GM18861 (cell line): ENCODE results near the gene CHRM2.

Experiments used
- ATAC-seq: cut with Tn5 transposase; IDR thresholded peaks from one replicate; pipeline ENCODE4 v1.9.1; 2021; ENCODE audit not compliant: unreplicated experiment

The CHRM2 gene

DNA sequence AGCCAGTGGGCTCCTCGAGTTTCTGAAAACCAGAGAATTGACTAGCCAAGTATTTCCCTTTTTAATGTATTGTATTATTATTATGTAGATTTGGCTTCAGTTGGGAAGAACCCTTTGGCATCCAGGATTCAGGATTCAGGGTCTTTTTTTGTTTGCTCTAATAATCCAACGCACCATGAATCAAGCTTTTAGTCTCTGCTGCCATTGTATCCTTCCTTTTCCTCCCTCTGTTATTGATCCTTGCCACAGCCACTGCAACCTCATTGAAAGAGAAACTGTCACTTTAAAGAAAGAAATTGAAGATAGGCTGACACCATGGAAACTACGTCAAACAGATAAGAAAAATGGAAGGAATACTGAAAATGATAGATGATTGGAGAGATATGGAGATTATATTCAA is 150.0 kb downstream of the CHRM2 start:
- ATAC-seq = no peak

DNA sequence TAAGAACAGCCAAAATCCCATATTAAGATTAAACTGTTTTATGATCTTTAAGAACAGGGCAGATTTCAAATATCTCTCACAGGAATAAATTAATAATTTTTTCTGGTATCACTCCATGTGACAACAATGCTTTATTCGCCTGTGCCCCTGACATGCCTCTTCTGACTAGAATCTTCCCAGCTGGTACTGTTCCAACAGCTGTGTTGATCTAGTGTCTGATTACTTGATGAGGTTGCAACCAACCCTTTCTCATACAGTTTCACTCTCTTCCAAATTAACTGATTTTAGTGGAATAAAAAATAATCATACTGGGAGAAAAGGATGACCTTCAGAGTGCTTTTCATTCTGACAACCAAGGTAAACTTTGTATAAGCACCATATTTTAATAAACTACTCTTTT is 151.9 kb downstream of the CHRM2 start:
- ATAC-seq = no peak

DNA sequence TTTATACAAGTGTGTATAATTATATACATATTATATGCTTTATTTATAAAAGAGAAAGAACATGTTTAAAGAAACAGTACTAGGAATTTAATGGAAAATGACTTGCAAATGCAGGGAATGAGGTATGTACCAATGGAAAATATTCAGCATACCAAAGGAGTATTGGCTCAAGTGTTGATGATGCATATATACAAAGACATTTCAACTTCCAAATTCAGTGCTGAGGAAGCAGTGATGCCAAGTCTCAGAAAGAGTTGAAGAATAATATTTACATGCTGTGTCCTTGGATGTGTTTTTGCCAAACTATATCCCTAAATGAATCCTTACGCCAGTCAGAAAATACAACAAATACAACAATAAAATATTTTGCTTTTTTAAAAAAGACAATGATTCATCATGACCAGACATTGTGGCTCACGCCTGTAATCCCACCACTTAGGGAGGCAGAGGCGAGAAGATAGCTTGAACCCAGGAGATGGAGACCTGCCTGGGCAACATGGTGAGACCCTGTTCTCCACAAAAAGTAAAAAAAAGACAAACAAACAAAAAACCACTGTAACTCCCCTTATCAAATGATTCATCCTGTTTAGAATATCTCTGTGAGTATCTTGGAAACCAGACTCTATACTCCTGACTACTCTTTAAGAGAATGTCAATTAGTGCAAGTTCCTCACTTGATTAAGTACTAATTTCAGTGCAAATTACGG is 157.2 kb downstream of the CHRM2 start:
- ATAC-seq = no peak

DNA sequence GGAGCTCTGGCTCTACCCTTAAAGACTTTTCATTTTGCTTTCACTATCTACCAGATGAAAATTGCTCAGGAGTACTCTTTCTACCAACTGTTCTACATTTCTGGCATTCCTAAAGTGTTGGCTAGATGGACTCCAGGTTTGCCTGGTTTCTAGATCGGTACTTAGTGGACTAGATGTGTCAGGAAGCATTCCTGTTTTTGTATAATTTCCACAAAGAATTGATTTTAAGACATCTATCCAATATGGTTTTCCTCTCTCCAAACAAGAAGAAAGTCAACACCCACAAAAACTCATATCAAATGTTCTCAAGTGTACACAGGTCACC is 157.7 kb downstream of the CHRM2 start:
- ATAC-seq = no peak

DNA sequence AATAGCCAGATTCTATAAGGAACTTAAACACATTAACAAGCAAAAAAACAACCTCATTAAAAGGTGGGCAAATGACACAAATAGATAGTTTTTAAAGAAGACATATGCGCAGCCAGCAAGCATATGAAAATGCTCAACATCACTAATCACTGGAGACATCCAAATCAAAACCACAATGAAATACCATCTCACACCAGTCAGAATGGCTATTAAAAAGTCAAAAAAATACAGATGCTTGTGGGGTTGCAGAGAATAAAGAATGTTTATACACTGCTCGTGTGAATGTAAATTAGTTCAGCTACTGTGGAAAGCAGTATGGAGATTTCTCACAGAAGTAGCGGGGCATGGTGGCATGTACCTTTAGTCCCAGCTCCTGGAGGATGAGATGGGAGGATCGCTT is 164.0 kb downstream of the CHRM2 start:
- ATAC-seq = no peak

DNA sequence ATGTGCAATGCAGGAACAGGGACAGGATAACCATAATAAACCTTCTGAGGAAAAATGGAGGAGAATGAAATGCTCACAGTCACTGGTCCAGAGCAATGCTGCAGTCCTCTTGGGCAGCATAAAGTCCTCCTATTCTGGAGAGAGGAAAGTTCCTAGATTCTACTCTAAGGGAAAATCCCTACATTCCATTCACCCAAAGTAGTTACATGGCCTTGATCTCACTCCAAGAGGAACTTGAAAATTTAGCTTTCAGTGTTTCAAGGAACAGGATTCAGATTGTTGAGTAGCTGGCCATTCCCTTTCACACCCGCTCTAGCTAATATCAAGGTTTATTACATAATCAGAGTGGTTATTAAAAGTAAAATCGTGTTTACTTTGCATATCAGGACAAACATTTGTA is 168.3 kb downstream of the CHRM2 start:
- ATAC-seq = no peak

DNA sequence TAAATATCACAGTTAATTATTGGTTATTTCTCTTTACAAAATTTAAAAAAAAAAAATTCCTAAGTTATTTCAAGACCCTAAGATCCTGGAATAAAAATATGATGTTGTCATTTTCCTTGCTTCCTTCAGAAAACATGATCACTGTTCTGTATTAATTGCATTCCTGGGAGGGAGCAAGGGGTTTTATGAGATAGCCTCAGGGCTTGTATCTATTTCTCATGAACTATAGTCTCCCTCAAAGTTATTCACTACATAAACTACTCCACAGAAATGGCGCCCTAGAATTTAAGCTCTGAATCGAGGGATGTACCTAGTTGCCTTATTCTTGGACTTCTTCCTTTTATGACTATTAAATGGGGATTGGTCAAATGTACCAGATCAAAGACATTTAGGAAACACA is 170.3 kb downstream of the CHRM2 start:
- ATAC-seq = no peak

DNA sequence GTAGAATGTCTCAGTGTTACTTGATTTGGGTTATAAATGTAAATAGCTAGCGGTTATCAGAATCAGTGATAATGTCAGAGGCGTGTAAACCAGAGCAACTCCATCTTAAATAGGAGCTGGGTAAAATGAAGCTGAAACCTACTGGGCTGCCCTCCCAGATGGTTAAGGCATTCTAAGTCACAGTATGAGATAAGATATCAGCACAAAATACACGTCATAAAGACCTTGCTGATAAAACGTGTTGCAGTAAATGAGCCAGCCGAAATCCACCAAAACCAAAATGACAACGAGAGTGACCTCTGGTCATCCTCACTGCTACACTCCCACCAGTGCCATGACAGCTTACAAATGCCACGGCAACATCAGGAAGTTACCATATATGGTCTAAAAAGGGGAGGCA is 172.3 kb downstream of the CHRM2 start:
- no peak for ATAC-seq

DNA sequence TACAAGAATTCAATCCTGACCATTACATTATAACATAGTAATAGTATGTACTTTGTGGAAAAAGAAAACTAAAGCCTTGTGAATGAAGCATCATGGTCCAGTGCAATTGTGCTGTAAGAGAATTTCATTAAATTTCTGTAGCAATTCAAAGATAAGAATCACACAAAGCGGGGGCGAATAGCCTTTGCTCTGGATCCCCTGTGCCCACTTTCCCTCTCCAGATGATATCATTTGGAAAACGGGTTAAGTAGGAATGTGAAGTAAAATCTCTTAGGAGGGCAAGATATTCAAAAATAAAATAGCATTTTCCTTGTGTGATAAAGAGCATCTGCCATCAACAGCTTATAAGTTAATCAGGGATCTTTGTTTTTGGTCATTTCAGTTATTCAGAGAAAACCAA is 177.1 kb downstream of the CHRM2 start:
- no peak for ATAC-seq

DNA sequence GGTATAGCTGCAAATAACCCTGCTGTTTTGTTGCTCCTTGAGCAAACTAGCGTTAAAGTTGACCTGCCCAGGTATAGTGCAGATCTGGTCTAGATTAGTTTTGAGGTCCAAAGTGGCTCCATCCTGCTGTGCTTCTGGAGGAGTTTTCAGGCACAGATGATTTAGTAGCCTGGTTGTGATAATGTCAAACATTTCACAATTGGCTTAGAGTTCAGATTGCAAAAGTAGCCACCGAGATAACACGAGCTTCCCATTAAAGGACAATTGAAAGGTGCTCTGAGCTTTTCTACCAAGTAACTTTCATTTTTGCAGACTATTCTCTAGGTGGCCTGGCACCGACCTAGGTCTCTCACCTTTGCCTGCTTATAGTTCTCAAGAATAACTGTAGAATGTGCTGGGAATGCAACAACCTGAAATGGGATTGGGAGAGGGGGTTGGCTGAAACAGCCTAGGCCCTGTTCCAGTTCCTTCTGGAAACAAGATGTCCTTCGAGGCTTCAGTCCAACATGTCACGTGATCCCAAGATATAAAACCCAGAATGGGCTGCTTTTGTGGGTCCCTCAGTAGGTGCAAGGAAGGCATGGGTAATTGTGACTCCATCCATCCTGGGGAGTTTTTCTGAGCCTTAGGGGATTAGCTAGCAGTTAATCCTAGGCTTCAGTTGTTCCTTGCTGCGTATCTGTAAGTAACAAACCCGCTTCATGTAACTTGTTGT is 201.0 kb downstream of the CHRM2 start:
- ATAC-seq = no peak
